ENCODE results near the gene RANBP9.

RANBP9 gene

DNA sequence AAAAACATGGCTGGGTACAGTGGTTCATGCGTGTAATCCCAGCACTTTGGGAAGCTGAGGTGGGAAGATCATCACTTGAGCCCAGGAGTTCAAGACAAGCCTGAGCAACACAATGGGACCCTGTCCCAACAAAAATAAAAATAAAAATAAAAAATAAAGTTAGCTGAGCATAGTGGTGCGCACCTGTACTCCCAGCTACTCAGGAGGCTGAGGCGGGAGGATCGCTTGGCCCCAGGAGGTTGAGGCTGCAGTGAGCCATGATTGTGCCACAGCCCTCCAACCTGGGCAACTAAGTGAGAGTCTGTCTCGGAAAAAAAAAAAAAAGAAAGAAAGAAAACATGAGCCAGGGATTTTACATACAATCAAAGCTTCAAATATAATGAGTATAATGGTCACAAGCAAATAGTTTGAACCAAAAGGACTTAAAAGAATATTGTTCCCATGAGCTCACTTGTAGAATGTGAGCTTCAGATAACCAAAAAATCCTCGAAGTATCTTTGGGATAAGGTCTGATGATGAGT is 31.1 kb downstream of the RANBP9 start:
- peak in 1 of 10 donors; percentile 27 for DNase-seq
- intact Hi-C loops (cut with DNase I) = no loop called here

DNA sequence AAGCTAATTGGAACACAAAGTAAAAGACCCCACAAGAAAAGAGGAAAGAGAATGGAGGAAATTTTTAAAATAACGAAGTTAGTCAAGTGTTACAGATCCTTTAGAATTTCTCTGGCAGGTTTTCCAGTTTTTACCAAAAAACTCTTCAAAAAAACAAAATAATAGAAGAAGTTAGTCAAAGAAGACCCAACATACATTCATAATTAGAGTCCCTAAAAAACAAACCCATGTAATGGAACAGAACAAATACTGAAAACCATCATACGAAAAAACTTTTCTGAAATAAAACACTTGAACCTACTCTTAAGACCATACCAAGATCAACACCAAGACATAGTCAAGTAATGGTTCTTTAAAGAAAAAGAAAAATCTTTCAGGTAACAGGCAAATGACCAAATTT is 31.6 kb downstream of the RANBP9 start:
- no peak for DNase-seq
- intact Hi-C loops (cut with DNase I) = no loop called here

DNA sequence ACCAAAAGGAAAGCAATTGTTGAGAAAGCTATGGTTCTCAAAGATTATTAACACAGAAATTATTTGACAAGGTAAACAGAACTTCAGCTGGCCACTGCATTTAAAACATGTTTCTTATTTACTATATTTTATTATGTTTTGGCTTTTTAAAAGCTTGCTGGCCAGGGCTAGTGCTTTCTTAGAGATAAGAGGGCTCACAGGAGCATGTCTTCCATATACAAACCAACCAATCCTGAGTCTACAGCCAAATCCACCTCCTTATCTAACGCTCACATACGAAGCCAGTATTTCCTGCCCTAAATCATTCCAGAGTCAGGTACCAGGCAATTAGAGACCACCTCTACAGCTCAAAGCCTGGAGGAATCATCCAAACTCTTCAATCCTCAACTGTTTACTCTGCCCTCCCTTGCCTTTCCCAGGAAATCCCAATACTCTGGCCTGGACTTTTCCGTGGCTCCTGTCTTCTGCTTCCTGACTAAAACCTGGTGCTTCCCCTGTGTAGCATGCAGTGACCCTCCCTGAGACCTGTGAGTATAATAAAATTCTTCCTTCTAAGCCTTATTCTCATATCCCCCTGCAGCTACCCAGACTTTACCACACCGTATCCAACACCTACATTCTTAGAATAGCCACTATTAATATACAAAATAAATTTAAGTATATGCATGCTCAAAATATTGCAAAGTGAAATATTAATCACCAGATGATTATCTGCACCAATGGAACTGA is 33.2 kb downstream of the RANBP9 start:
- intact Hi-C loops (cut with DNase I) = no loop called here
- no peak for DNase-seq

DNA sequence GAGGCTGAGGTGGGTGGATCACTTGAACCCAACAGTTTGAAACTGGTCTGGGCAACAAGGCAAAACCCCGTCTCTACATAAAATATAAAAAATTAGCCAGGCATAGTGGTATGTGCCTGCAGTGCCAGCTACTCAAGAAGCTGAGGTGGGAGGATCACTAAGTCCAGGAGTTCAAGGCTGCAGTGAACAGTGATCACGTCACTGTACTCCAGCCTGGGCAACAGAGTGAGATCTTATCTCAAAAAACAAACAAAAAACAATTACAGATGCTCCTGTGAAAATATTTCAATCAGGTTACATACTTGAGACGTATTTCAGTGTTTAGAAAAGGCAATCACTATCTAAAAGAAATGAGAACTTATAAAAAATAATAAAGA is 33.8 kb downstream of the RANBP9 start:
- DNase-seq = no peak
- intact Hi-C loops (cut with DNase I) = no loop called here

DNA sequence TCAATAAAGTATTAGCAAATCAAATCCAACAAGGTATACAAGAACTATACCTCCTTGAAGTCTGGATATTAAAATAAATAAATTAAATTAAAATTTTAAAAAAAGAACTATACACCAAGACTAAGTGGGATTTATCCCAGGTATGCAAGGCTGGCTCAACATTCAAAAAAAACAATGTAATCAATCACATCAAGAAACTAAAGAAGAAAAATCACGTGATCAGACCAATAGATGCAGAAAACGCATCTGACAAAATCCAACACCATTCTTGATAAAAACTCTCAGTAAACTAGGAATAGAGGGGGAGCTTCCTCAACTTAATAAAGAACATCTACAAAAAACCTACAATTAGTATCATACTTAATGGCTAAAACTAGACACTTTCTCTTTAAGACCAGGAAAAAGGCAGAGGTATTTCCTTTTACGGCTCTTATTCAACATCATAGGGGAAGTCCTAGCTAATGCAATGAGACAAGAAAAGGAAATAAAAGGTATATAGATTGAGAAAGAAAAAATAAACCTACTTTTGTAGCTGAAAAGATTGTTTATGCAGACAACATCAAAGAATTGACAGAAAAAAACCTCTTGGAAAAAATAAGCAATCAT is 35.0 kb downstream of the RANBP9 start:
- DNase-seq = no peak
- intact Hi-C loops (cut with DNase I) = no loop called here

DNA sequence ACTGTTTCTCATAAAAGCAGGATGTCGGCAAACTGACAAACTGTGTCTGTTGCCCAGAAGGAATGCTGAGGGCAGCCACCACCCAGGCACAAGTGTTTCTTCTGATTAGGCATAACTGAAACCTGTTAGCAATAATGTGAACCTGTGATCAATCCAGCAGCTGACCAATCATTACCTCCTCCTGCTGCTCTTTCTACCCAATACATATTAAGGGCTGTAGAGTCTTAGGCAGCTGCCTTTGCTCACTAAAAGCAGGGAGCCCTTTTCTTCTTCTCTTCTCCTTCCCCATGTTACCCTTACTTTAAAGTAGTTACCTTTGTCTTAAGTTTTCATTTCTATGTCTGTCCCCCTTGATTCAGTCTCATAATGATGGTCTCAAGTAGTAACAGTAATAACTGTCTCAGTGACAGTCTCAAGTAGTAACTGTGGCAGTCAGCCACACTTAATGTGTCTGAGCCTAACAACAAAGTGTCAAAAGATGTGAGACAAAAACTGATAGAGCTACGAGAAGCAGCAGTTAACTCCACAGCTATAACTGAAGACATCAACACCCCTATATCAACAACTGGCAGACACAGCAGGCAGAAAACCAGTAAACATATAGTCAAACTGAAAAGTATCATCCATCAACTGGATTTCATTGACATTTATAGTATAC is 37.0 kb downstream of the RANBP9 start:
- DNase-seq = no peak
- intact Hi-C loops (cut with DNase I) = no loop called here

DNA sequence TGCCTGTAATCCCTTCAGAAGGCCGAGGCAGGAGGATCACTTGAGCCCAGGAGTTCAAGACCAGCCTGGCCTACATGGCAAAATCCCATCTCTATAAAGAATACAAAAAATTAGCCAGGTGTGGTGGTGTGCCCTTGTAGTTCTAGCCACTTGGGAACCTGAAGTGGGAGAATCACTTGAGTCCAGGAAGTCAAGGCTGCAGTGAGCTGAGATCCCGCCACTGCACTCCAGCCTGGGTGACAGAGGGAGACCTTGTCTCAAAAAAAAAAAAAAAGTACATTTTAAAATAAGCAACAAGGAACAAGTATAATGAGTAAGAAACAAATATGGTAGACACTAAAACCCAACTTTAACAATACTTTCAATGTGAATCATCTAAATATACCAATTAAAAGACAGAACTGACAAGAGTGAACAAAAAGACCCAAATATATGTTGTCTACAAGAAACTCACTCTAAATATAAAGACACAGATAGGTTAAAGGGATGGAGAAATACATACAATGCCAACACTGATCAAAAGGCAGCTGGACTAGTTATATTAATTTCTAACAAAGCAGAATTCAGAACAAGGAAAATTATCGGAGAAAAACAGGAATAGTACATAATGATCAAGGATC is 37.7 kb downstream of the RANBP9 start:
- peak in 1 of 10 donors; percentile 32 for DNase-seq
- intact Hi-C loops (cut with DNase I) = no loop called here

DNA sequence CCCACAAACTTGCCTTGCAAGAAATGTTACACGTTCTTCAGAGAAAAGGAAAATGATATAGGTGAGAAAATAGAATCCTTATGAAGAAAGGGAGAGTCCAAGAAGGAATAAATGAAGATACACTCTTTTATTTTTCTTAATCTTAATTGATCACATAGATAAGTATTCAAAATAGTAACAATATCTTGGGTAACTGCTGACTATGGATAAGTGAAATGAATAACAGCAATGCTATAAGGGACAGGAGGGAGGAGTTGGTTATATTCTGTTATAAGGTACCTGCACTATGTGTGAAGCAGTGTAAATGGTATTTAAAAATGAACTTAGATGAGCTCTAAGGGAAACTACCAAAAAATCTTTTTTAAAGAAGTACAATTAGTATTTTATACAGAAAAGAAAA is 38.3 kb downstream of the RANBP9 start:
- no peak for DNase-seq
- intact Hi-C loops (cut with DNase I) = no loop called here

DNA sequence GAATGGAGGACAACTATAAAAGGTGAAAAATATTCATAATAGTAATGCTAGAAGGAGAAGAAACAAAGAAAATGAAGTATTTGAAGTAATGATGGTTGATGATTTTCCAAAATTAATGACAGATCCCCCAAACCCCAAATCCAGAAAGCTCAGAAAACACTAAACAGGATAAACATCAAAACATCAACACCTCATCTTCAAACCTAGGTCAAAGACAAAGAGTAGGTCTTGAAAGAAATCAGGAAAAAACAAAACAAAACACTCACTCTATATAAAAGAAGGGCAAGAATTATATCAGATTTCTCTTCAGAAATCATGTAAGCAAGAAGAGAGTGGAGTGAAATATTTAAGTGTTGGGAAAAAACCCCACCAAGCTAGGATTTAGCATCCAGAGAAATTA is 38.7 kb downstream of the RANBP9 start:
- no peak for DNase-seq
- intact Hi-C loops (cut with DNase I) = no loop called here

DNA sequence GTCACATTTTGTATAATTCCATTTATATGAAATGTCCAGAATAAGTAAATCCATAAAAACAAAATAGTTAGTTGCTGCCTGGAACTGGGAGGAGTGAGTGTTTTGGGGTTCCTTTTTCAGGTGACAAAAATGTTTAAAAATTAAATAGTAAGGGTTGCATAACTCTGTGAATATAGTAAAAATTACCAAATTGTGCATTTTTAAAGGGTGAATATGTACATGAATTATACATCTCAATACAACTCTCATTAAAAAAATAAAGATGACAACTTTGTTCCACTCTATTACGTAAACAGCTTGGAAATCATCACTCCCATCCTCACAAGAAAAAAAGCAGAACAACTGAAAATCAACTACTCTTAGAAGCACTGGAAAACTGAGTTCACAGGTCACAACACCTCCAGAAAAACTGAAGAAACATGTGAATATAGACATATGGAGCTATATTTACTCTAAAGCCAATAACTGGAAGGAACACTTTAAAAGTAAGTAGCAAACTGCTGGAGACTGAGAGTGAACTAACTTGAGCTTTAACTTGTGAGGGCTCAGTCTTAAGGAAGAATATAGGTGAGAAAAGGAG is 40.0 kb downstream of the RANBP9 start:
- intact Hi-C loops (cut with DNase I) = no loop called here

DNA sequence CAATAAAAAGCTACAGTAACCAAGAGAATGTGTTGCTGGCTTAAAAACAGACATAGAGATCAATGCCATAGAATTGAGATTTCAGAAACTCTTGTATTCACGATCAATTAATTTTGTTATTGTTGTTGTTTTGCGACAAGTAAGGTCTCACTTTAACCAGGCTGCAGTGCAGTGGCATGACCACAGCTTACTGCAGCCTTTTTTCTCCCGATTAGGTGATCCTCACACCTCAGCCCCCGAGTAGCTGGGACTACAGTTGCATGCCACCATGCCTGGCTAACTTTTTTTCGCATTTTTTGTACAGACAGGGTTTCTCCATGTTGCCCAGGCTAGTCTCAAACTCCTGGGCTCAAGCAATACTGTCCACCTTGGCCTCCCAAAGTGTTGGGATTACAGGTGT is 42.2 kb downstream of the RANBP9 start:
- DNase-seq = no peak
- intact Hi-C loops (cut with DNase I) = no loop called here

More for the DNA sequence above, 40.0 kb downstream of the RANBP9 start:
- no peak for DNase-seq

DNA sequence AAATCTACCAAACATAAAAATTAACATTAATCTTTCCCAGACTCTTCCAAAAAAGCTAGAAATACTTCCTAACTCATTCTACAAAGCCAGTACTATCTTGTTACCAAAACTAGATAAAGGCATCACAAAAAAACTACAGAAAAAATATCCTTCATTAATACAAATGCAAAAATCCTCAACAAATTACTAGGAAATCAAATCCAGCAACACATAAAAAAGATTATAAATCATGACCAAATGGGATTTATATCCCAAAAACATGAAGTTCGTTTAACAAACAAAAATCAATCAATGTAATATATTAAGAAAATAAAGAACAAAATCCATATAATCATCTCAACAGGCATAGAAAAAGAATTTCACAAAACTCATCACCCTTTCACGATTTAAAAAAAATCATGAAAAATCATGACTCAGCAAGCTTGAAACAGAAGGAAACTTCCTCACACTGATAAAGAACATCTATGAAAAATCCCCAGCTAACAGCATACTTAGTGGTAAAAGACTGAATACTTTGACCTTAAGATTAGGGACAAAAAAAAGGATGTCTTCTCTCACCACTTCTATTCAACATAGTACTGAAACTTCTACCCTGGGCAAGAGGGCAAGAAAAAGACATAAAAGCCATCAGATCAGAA is 43.2 kb downstream of the RANBP9 start:
- DNase-seq = no peak
- intact Hi-C loops (cut with DNase I) = no loop called here

DNA sequence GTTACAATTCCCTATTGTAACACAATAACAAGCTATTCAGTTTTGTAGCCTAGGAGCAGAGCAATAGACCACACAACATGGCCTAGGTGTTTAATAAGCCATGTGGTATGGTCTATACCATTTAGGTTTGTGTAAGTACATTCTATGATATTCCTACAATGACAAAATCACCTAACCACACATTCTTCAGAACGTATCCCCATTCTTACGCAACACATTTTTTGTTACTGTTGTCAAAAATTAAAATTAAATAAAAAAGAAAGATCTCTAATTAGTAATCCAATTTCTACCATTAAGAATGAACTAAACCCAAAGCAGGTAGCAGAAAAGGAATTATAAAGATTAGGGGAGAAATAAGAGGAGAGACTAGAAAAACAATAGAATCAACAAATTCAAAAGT is 44.0 kb downstream of the RANBP9 start:
- intact Hi-C loops (cut with DNase I) = no loop called here
- no peak for DNase-seq

DNA sequence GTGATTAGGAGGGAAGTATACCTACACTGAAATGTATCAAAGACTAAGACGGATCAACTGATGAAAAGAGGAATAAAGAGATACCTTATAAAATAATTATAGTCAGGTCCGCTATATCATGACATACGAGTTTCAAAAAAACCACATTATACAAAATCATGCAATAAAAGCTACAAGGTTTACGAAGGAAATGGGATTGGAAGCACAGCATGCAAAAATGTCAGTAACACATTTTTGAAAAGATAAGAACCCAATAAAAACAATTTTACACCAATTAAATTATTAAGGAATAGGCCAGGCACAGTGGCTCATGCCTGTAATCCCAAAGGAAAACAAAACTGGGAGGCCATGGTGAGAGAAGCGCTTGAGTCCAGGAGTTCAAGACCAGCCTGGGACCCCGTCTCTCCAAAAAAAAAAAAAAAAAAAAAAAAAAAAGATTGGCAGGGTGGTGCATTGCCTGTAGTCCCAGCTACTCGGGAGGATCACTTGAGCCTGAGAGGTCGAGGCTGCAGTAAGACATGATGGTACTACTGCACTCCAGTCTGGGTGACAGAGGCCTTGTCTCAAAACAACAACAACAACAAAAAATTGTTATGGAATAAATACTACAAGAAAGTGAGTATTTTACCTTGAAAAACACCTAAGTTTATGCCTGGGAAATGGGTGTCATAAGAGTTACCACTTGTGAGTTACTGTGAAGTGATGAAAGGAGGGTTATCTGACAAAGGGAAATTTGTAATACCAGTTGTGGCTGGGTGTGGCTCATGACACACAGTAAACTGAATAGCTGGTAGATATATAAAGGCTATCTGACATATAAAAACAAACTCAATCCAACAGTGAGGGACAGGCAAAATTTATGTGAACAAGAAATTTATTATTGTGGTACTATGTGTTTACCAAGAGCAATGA is 45.2 kb downstream of the RANBP9 start:
- intact Hi-C loops (cut with DNase I) = no loop called here
- no peak for DNase-seq

DNA sequence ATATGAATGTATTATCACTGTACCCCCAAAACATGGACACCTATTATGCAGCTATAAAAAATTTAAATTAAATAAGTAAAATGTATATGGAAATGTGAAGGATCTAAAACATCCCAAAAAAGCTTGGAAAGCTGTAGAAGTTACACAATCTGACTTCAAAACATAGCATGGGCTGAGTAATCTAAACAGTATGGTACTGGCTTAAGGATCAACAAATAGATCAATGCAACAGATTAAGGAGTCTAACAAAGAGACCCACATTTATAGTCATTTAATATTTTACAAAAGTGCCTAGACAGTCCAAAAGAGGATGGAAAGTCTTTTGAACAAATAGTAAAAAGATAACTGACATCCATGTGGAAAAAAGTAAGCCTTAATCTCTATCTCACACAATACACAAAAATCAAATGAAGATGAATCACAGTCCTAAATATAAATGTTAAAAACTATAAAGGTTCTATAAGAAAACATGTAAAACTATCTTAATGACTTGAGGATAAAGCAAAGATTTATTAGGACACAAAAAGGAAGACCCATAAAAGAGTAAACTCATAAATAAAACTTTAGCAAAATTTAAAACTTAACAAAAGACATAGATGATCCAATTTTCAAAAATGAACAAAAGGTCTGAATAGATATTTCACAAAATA is 46.8 kb downstream of the RANBP9 start:
- no peak for DNase-seq
- intact Hi-C loops (cut with DNase I) = no loop called here

DNA sequence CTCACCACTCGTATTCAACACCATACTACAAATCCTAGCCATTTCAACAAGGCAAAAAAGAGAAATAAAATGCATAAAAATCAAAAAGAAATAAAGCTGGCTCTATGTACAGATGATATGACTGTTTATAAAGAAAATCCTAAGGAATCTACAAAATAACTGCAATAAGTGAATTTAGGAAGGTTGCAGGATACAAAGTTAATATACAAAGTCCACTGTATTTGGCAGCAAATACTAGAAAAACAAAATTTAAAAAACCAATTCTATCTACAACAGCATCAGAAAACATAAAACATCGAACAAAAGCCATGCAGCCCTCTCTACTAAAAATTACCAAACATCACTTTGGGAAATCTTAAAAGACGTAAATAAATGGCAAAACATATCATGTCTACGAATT is 47.6 kb downstream of the RANBP9 start:
- DNase-seq = no peak
- intact Hi-C loops (cut with DNase I) = no loop called here

DNA sequence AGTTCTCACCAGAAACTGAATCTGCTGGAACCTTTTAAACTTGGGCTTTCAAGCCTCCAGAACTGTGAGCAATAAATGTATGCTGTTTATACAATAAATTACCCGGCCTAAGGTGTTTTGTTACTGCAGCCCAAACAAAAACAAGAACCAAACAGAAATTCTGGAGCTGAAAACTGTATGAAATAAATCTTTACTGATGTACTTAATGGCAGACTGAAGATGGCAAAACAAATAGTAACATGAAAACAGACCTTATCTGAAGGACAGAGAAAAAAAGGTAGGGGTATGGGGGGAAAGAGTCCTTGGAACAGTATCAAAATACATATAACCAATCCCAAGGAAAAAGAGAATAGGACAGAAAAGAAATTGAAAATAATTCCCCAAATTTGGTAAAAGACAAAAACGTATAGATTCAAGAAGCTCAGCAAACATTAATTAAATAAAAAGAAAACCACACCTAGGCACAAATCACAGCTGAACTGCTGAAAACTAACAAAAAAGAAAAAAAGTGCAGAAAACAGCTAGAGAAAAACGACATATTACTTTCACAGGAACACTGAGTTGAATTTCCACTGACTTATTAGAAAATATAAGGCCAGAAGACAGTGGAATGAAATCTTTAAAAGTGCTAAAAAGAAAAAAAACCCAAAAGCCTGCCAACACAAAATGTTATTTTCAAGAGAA is 48.8 kb downstream of the RANBP9 start:
- intact Hi-C loops (cut with DNase I) = no loop called here

DNA sequence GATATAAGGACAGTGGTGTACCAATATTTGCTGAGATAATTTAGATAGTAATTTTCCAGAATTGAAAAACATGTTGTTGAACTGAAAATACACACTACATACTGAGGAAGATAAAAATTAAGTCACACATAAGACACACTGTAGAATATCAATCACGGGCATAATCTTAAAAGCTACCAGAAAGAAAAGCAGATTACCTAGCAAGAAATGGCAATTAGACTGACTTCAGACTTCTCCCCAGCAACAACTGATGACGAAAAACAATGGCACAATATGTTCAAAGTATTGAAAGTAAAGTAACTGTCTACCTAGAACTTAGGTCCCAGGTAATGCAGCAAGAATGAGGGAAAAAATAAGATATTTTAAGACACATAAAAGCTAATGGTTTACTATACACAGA is 50.0 kb downstream of the RANBP9 start:
- intact Hi-C loops (cut with DNase I) = no loop called here
- DNase-seq = no peak

More for the DNA sequence above, 48.8 kb downstream of the RANBP9 start:
- no peak for DNase-seq

Measured in posterior cingulate gyrus (tissue), 11 donors.